GM13976 (cell line): ENCODE results near the gene ABLIM2.

Experiments
- DNase-seq: peaks from one replicate; pipeline ENCODE4 v3.0.0; 2012; ENCODE audit warnings: low spot score
- in situ Hi-C: fragments of 300-500 bp; cut with MboI; formaldehyde crosslinking; loops from one replicate; pipeline ENCODE4 v1.12.0; 2022; ENCODE audit warnings: low sequenced_read_pairs, mixed read lengths, inconsistent platforms; ENCODE audit not compliant: unreplicated experiment
- TF ChIP-seq, protein P1 (sequence below): IDR thresholded peaks from 2 replicates; pipeline ENCODE4 v1.5.1; 2012; ENCODE audit warnings: borderline replicate concordance, mild to moderate bottlenecking; ENCODE audit not compliant: insufficient read depth; ENCODE audit errors: extremely low read depth, missing control alignments, control extremely low read depth

The ABLIM2 gene

DNA sequence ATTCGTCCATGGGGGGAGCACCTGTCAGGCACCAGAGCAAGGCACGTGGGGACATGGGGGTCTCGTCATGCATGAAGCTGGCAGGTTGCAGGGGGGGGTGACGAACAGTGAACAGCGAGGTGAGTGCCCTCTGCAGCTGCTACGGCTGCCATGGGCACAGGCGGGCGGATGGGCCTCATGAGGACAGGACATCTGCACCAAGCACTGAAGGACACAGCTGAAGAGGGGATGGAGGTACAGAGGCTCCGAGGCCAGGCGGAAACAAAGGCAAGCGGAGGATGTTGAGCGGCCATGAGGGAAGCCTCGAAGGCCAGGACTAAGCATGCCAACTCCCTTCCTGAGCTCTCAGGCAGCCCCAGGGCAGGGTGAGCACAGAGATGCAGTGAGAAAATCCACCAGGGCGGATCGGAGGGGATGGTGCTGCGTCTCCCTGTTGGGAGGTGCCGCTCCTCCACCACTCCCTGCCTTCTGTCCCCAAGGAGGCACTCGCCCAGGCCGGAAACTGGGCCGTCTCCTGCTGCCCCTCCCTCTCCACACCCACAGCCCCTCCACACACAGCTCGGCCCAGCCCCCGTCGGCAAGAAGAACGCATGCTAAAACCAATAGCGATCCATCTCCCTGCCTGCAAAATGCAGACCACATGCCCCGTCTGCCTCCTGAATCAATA lies 24.6 kb downstream of the ABLIM2 start:
- in situ Hi-C loops, result no loop called here
- TF ChIP-seq, protein P1, sequence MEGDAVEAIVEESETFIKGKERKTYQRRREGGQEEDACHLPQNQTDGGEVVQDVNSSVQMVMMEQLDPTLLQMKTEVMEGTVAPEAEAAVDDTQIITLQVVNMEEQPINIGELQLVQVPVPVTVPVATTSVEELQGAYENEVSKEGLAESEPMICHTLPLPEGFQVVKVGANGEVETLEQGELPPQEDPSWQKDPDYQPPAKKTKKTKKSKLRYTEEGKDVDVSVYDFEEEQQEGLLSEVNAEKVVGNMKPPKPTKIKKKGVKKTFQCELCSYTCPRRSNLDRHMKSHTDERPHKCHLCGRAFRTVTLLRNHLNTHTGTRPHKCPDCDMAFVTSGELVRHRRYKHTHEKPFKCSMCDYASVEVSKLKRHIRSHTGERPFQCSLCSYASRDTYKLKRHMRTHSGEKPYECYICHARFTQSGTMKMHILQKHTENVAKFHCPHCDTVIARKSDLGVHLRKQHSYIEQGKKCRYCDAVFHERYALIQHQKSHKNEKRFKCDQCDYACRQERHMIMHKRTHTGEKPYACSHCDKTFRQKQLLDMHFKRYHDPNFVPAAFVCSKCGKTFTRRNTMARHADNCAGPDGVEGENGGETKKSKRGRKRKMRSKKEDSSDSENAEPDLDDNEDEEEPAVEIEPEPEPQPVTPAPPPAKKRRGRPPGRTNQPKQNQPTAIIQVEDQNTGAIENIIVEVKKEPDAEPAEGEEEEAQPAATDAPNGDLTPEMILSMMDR, result no peak

DNA sequence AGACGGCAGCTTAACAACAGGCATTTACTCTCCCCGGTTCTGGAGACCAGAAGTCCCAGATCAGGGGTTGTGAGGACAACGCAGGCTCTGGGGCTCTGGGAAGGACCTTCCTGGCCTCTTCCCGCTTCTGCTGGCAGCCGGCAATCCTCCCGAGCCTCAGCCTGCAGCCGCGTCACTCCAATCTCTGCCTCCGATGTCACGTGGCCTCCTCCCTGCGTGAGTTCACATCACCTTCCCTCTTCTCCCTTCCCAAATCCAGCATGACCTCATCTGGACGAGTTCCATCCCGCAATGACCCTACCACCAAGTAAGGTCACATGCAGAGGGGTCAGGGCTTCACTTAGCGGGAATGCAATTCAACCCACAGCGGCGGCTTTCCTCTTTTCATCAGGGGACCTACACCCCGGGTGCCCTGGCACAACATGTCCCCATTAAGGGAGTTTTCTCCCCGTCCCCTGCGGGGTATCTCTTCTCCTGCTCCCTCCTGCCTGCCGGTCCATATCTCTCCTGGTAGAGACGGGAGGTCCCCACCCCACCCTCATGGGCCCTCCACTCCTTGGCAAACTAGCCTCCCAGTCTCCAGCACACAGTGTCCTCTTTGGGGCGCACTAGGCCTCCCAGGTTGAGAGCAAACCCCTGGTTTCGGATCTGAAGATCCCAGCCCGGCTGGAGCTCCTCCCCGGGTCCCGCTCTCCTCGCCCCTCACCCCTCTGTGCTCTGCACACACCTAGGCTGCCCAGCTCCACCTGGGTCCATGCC lies 25.5 kb downstream of the ABLIM2 start:
- in situ Hi-C loops, result no loop called here
- TF ChIP-seq, protein P1, result no peak
- DNase-seq, result no peak

More for the DNA sequence above, 24.6 kb downstream of the ABLIM2 start:
- no peak for DNase-seq

DNA sequence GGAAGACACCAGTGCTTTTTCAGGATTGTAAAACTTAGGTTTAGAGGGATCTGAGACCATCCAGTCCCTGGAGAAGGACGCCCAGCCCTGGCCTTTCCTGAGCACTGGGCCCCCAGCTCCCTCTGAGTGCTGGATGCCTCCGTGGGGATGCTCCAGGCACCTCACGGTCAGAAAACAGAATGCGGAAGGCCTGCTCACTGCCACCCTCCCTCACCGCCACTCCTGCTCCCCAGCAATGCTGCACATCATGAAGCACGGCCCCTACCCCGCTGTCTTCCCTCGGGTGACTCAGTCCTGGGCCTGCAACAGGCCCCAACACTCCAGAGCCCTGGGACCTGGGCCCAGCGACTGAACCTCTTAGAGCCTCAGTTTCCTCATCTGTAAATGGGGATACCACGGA lies 26.2 kb downstream of the ABLIM2 start:
- TF ChIP-seq, protein P1, result no peak
- in situ Hi-C loops, result no loop called here
- DNase-seq, result no peak

DNA sequence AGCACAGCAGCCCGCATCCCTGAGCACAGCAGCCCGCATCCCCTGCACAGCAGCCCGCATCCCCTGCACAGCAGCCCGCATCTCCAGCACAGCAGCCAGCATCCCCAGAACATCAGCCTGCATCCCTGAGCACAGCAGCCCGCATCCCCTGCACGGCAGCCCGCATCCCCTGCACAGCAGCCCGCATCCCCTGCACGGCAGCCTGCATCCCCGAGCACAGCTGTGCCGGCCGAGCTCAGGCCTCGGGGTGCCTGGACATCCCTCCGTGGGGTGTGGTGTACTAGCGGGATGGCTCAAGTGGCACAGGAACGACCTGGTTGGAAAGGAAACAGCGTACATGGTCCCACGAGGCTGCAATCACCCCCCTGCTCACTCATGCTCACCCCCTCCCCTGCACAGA lies 26.8 kb downstream of the ABLIM2 start:
- in situ Hi-C loops, result no loop called here
- no peak for DNase-seq
- TF ChIP-seq, protein P1, result no peak

DNA sequence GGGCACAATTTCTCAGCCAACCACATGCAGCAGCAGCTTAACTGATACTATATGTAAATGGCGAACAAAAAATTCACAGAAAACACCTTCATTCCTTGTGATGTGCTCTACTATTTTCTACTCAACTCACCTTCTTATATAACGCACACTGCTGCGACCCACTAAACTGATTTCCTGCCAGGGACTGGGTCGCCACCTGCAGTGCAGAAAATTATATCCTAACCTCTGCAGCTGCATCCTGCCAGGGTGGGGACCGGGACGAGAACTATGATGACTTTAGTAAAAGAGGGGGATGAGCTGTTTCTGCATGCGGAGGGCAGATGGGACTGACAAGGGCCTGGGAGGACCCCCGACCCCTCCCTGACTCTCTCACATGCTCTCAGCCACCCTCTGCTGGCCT lies 27.4 kb downstream of the ABLIM2 start:
- TF ChIP-seq, protein P1, result no peak
- in situ Hi-C loops, result no loop called here
- DNase-seq, result no peak

DNA sequence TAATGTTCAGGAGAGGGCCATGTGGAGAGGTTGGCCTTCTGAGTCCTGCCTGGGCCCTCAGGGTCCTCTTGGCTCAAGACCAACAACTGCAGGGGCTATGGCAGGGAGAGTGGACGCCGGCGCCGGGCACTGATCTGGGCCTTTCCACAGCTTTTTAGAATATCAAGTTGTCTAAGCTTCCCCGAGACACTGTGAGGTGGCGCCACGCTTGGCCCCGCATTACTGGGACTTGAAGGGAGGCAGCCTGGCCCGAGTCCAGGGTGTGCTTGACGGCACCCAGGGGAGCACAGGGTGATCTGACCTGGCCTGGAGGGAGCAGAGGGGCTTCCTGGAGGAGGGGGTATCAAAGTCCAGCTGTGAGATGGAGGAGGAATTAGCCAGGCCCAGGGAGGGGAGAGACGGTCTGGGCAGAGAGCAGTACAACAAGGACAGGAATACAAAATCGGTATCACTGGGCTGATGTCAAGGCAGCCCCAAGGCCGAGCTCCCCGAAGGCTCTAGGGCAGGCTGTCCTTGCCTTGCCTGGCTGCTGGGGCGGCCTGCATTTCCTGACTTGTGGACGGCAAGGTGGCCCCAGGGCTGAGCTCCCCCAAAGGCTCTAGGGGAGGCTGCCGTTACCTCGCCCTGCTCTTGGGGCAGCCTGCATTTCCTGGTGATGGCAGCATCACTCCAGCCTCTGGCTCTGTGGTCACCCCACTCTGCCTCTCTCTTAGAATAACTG lies 28.1 kb downstream of the ABLIM2 start:
- in situ Hi-C loops, result no loop called here
- TF ChIP-seq, protein P1, result no peak
- no peak for DNase-seq
